Retinal pigment epithelial cell (primary cell): ENCODE data around the gene BCO1.

Experiments used
- DNase-seq: peaks from one replicate; pipeline ENCODE4 v3.0.0-alpha.2; 2010; ENCODE audit warnings: low read depth
- H3K4me3 ChIP-seq: 2 replicates; pipeline ENCODE4 v1.5.1; 2011; ENCODE audit warnings: mild to moderate bottlenecking, low read length, control low read depth, moderate library complexity
- TF ChIP-seq, protein P1 (sequence below): conservative IDR thresholded peaks from 2 replicates; pipeline ENCODE4 v1.5.1; 2011; ENCODE audit warnings: low read depth, low read length, control low read depth, inconsistent platforms

BCO1 gene

DNA sequence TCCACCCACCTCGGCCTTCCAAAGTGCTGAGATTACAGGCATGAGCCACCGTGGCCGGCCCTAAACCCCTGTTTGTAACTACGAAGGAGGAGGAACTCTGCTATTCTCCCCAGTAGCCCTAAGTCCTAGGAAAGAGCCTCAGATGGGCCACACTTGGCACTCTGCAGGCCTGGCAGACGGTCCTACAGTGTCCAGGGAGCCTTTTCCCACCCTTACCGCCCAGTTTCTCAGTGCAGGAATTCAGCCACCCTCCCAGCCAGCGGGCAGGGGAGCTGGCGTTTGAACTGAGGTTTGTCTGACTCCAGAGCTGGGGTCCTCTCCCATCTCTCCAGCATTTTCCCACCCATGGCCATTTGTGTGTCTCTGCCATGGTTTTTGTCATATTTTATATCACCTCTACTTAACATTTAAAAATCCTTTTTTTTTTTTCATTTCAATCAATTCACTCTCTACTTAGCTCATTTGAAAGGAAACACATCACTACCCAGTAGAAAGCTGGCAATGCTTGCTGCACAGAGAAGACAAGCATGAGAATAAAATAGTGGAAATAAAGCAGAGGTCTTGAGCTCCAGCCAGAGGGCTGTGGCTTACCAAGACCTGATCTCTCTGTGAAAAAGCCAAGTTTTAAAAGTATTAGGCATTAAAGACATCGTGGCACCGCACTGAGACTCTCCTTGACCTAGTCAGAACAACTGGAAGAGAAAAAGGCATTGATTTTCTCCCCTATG, 34.9 kb downstream of the BCO1 start:
- TF ChIP-seq, protein P1, sequence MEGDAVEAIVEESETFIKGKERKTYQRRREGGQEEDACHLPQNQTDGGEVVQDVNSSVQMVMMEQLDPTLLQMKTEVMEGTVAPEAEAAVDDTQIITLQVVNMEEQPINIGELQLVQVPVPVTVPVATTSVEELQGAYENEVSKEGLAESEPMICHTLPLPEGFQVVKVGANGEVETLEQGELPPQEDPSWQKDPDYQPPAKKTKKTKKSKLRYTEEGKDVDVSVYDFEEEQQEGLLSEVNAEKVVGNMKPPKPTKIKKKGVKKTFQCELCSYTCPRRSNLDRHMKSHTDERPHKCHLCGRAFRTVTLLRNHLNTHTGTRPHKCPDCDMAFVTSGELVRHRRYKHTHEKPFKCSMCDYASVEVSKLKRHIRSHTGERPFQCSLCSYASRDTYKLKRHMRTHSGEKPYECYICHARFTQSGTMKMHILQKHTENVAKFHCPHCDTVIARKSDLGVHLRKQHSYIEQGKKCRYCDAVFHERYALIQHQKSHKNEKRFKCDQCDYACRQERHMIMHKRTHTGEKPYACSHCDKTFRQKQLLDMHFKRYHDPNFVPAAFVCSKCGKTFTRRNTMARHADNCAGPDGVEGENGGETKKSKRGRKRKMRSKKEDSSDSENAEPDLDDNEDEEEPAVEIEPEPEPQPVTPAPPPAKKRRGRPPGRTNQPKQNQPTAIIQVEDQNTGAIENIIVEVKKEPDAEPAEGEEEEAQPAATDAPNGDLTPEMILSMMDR = no peak
- no peak for DNase-seq
- H3K4me3 ChIP-seq = no peak overlapping the region

DNA sequence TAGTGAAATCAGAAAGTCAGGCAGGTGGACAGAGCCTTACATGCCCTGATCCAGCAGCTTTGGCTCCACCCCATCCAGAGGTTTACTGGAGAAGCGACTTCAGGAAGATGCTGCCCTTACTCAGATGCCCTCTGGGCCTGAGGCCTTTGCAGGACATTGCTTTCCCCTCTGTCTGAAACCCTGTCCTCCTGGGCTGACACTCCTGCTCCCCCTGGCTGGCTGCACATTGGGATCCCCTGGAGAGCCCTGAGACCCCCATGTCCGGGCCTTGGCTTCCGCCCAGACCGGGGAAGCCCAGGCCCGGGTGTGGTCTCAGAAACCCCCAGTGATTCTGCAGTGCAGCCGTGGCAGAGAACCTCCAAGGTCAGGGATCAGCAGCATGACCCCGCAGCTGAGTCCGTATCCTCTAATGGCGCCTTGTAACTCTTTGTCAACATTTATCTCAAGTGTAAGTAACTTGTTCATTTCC, 36.6 kb downstream of the BCO1 start:
- TF ChIP-seq, protein P1 = no peak
- H3K4me3 ChIP-seq = no peak overlapping the region
- no peak for DNase-seq

DNA sequence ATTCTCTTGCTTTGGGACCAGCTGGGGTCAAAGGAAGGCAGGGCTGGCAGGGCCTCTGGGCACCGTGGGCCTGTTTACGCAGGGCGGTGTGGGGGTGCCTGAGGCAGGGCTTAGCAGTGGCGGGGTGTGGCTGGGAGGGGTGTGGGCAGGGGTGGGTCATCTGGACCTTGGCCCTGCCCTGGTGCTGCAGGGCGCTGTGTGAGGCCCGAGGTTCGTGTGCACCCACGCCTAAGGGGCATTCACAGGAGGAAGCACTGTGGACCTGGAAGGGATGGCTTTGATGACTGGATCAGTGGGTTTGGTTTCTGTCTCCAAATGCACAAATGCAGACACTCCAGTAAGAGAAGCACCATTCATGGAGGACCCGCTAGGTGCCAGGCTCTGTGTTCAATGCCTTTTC, 37.3 kb downstream of the BCO1 start:
- no peak for DNase-seq
- no peak overlapping the region for H3K4me3 ChIP-seq
- TF ChIP-seq, protein P1 = no peak

DNA sequence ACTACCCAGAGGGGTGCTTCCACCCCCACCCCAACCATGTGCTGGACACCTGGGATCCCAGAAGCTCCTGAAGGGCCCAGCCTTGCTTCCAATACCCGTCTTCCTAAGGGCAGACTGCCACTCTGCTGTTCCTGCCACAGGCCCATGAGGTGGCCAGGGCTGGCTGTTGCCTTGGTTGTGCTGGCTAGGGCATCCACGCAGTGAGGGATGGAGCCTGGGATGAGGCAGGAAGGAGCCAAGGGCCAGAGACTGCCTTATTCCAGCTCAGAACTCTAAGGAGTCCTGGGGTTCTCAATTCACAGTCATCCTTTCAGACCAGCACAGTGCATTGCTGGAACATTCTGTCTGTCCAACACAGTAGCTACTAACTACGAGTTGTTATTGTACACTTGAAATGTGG, 37.8 kb downstream of the BCO1 start:
- TF ChIP-seq, protein P1 = no peak
- no peak overlapping the region for H3K4me3 ChIP-seq
- DNase-seq = no peak

DNA sequence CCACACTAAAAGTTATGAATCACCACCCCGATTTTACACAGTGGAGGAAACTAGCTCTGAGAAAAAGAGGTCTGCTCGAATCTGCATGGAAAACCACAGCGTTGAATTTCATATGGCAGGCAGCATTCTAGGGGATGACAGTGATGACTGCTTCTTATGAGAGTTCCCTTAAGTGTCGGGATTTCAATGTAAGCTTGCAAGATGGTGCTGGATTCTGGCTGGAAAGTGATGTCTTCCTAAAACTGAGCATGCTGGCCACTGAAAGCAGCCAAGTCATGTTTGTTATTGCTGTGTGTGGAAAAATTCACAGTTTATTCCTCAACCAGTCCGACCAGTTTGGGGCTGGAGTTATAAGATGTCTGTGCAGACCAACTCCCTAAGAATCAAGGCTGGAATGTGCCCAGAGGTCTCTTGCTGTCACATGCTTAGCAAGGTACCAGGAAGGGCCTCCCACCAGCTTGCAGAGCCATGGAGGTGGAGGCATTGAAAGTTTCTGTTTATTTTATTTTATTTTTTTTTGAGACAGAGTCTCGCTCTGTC, 39.1 kb downstream of the BCO1 start:
- DNase-seq = no peak
- TF ChIP-seq, protein P1 = no peak
- H3K4me3 ChIP-seq = no peak overlapping the region

DNA sequence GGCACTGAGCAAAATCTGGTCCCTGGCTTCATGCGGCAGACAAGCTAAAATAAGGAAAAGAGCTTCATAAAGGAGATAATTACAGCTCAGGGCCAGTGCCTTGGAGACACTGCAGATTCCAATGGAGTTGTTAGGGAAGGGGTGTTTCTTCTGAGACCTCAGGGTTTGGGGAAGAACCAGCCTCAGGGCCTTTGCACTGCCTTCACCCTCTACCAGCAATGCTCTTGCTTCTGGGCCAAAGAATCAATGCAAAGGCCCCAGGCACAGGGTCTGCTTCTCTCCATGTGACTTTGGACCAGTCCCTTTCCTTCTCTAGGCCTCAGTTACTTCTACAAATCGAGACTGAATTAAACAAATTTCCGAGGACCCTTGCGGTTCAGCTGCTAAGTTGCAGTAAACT, 40.0 kb downstream of the BCO1 start:
- H3K4me3 ChIP-seq = no peak overlapping the region
- TF ChIP-seq, protein P1 = no peak
- no peak for DNase-seq

DNA sequence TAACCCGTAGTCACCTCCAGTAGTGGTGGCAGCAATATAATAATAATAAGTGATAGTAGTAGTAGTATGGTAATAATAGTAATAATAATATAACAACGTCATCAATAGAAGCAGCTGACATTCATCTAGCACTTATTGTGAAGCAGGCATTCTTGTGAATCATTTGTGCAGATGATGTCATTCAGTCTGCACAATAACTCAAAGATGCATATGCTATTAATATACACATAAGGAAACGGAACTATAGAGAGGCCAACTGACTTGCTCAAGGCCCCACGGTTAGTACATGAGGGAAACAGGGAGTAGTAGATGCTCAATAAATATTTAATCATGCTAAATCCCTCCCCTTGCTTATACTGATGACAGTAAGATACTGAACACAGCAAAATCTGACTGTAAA, 40.9 kb downstream of the BCO1 start:
- H3K4me3 ChIP-seq = no peak overlapping the region

More for the DNA sequence above, 40.9 kb downstream of the BCO1 start:
- TF ChIP-seq, protein P1 = no peak
- DNase-seq = no peak
